HG03457 (cell line): ENCODE results near the gene COL8A1.

ENCODE experiments used
- ATAC-seq: cut with Tn5 transposase; IDR thresholded peaks from one replicate; pipeline ENCODE4 v1.9.1; 2021; ENCODE audit warnings: moderate number of reproducible peaks; ENCODE audit not compliant: unreplicated experiment

COL8A1 gene

GRCh38 chr3:99753268-99753975 is 115.0 kb downstream of the COL8A1 start:
- peak; percentile 93 for ATAC-seq

- ATAC-seq = no peak
These were observed 117.4 kb downstream of the COL8A1 start for GRCh38 chr3:99755831-99756230.

GRCh38 chr3:99757966-99758365 is 119.6 kb downstream of the COL8A1 start:
- ATAC-seq = no peak

GRCh38 chr3:99758502-99759177 is 120.2 kb downstream of the COL8A1 start:
- ATAC-seq = no peak

- no peak for ATAC-seq
These were observed 121.6 kb downstream of the COL8A1 start for GRCh38 chr3:99760031-99760430.

GRCh38 chr3:99760629-99761028 is 122.2 kb downstream of the COL8A1 start:
- ATAC-seq = no peak

- no peak for ATAC-seq
These were observed 123.2 kb downstream of the COL8A1 start for GRCh38 chr3:99761415-99762165.

- no peak for ATAC-seq
These were observed 124.5 kb downstream of the COL8A1 start for GRCh38 chr3:99762901-99763300.

GRCh38 chr3:99764377-99764776 is 126.0 kb downstream of the COL8A1 start:
- no peak for ATAC-seq

GRCh38 chr3:99765042-99765942 is 126.9 kb downstream of the COL8A1 start:
- ATAC-seq = no peak

- no peak for ATAC-seq
These were observed 128.9 kb downstream of the COL8A1 start for GRCh38 chr3:99767291-99767690.

- no peak for ATAC-seq
These were observed 129.7 kb downstream of the COL8A1 start for GRCh38 chr3:99768126-99768525.

GRCh38 chr3:99768808-99769501 is 130.6 kb downstream of the COL8A1 start:
- ATAC-seq = no peak

- no peak for ATAC-seq
These were observed 133.8 kb downstream of the COL8A1 start for GRCh38 chr3:99772171-99772570.

- ATAC-seq = no peak
These were observed 134.3 kb downstream of the COL8A1 start for GRCh38 chr3:99772671-99773070.

GRCh38 chr3:99774467-99774866 is 136.1 kb downstream of the COL8A1 start:
- ATAC-seq = peak; percentile 97

GRCh38 chr3:99776516-99777209 is 138.3 kb downstream of the COL8A1 start:
- ATAC-seq = no peak

- no peak for ATAC-seq
These were observed 138.8 kb downstream of the COL8A1 start for GRCh38 chr3:99777210-99777549.

GRCh38 chr3:99777708-99778107 is 139.3 kb downstream of the COL8A1 start:
- ATAC-seq = no peak

GRCh38 chr3:99780749-99781148 is 142.4 kb downstream of the COL8A1 start:
- ATAC-seq = no peak
